Measurements from ENCODE around the gene CFAP299.

CFAP299 gene

DNA sequence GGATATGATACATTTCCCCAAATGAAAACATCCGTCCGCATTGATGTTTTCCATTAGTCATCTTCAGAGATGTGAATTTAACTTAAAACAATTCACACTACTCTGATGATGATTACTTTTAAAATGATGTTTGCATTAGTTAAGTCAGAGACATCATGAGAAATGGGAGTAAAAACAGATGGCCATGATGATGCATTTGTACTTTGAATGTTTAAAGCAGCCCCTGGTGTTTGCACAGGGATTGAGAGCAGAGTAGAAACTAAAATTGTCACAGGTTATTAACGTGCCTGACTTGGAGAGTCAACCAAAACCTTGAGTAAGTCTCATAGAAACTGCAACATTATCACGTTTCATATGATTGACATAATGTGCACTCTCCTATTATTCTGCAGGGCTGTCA lies 117.2 kb downstream of the CFAP299 start:
- FAIRE-seq: no peak

DNA sequence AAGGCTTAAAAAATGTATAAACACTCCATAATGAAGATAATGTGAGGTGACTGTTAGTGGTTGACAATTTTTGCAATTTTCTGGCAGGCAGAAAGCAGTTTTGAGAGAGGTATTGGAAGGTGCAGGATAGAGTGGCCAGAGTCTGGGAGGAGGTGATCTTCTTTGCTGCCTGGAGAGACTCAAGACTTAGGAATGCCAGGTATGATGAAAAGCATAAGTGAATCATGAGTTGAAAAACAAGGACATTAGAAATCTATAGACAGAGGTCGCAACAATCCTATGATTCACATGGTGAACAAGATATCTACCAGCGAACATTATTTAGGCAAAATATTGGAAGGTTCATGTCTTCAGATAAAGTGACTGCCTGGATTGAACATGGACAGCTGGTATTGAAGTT lies 118.5 kb downstream of the CFAP299 start:
- FAIRE-seq: no peak

DNA sequence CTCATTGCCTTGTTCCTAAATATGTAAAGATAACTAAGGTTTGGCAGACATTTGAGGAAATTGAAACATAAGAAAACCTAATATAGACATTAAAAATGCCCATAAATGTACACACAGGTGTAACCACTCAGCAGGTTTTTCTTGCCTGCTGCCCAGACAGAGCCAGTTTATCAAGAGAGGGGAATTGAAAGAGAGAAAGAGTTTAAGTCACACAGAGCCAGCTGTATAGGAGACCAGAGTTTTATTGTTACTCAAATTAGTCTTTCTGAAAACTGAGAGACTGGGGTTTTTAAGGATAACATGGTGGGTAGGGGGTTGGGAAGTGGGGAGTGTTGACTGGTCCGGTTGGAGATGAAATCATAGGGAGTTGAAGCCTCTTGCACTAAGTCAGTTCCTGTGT lies 119.0 kb downstream of the CFAP299 start:
- FAIRE-seq: no peak

DNA sequence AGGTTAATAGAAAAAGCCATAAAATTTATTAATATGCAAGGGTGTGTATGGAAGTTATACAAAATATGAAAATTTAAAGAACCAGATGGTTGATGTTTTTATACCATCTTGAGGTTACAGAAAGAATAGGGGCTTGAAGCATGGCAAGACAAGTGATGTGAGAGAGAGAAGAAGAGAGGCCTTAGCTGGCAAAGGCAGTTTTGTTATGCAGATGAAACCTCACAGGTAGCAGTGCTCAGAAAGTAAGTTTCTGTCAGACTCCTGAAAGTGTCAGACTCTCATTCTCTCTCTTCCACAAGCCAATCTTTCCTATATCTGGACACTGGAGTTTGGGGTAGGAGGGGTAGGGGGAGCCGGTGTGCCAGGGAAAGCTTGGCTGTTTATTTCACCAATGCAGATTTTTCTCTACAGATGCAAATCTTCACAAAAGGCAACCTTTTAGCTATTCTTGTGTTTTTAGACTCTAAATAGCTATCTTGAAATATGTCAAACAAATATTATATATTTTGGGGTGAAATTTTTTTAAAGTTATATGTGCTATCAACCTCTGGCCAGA lies 124.5 kb downstream of the CFAP299 start:
- no peak for FAIRE-seq

DNA sequence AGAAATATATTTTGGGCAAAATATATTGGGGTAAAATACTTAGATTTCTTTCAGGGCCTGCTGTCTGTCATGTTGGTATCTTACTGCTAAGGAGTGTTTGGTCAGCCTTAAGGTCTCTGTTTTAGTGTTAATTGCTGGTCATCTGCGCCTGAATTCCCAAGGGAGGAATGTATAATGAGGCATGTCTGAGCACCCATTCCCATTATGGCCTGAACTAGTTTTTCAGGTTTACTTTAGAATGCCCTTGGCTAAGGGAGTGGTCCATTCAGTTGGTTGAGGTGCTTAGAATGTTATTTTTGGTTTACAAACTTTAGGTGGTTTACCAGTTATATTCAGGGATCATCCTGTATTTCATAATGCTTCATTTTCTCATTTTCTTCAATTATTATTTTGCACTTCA lies 125.9 kb downstream of the CFAP299 start:
- FAIRE-seq: no peak

DNA sequence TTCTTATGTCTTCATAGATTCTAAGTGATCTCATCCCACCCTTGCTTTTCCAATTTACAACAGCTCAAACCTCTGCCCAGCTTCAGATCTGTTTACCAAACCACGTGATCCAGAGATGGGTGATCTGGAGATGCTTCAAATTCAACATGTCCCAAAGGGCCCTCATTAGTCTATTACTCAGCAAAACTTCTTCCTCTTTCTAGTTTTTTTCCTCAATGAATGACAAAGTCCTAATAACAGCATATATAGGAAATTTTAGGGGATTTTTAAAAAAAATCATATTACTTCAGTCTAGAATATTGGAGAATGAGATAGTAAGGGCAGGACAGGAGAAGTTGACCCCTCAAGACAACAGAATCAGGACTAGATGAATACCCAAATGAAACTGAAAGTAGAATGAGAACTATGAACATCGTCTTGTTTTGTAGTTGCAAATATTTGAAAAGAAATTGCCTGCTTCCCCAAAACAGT lies 127.1 kb downstream of the CFAP299 start:
- FAIRE-seq: no peak

DNA sequence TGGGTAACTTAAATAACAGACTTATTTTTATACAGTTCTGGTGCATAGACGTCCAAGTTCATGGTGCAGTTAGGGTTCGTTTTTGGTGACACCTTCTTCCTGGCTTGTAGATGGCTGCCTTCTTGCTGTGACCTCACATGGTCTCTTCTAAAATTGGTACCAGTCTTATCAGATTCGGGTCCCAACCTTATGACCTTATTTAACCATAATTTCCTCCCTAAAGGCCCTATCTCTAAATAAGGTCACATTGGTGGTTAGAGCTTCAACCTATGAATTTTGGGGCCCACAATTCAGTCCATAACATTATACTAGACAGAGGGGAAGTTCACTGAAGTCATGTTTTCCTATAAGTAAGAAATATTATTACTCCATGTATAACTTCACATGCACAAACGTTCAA lies 128.0 kb downstream of the CFAP299 start:
- FAIRE-seq: no peak

DNA sequence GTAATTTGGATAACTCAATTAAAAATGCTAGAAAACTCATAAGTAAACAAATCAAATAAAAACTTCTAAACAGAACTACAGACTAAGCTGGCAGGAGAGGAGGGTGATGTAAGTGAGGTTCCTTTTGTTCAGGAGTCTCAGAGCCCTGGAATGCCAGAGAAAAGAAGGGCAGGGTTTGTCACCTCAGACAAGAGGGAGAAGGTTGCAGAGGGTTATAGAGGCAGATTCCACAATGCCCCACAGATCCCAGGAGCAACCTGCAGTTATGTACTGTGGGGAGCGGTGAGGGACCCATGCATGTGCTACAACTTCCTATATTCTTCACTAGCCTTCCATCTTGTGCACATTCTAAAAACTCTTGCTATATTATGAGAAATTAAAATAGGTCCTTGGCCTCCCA lies 129.7 kb downstream of the CFAP299 start:
- no peak for FAIRE-seq

DNA sequence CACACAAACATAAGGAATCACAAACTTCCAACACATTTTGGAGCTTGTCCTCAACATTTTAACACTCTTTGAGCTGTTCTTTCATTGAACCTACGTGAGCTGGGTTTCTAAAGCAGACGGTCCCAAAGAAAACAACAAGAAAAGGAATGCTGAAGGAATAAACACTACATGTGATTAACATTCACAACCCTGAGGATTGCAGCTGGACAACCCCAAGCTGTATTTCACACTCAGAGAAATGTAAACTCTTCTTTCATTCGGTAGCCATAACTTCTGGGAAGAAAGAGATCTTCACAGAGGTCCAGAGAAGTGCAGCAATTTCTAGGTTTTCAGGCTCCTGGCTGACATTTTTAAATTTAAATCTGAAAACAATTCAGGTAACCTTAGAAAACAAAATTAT lies 130.2 kb downstream of the CFAP299 start:
- no peak for FAIRE-seq

DNA sequence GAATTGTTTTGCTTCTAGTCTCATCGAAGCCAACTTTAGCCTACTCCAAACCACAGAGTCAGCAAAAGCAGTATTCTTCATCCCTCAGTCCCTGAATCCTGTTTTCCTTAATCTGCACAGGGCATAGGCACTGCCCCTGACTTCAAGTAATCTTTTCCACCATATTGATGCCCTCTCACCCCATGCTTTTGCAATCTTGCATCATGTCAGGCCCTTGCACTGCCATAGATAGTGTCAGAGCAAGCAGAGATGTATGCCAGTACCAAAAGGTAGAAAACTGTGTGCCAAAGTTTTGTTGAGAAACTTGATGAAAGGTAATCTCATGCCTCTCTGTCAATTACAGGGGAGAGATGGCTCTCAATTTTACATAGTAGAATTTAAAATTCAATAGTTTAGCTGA lies 131.1 kb downstream of the CFAP299 start:
- no peak for FAIRE-seq

DNA sequence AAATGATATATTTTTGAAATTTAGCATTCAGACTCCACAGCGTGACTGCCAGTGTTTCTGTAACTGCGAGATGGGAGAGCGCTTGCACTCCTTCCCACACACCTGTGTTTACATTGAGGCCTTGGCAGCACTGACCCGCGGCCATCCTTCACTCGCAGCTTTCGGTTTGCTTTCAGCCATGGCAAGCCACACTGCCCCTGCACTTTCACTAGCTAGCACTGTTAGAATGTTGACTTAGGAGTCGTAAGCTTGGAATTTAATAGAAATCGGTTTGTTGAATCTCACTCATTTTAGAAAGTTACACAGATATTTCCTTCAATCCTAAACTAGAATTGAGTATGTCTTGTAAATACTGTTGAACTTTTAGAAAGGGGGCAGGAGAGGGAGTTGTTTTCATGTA lies 136.2 kb downstream of the CFAP299 start:
- FAIRE-seq: no peak

DNA sequence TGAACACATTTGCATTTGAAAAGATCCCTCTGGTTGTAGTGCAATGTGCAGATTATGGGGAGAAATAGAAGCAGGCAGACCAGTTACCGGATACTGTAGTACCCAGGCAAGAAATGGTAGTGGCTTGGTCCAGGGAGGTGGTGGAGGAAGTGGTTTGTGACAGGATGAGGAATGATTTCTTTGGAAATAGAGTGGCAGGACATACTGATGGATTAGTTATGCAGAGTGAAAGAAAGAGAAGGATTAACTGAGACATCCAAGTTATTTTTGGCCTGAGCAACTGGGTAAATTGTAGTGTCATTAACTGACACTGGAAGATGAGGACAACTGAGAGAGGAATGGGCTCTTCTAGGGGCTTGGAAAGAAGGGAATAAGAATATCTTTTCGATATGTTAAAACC lies 139.7 kb downstream of the CFAP299 start:
- FAIRE-seq: no peak

DNA sequence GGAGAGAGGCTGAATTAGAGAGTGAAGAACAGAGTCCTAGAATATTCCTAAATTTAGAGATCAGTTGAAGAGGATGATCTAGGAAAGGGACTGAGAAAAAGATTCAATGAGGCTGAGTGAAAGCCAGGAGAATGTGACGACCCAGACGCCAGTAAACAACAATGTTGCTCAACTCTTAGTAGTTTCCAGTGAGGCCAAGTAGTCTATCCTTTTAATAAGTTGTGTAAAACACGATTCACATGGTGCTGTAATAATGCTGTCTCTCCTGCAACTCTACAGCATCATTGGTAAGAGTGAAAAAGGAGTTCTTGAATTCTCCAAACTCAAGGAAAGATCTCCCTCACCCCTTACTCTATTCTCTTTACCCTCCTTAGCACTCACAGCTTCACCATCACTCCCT lies 140.3 kb downstream of the CFAP299 start:
- FAIRE-seq: no peak

DNA sequence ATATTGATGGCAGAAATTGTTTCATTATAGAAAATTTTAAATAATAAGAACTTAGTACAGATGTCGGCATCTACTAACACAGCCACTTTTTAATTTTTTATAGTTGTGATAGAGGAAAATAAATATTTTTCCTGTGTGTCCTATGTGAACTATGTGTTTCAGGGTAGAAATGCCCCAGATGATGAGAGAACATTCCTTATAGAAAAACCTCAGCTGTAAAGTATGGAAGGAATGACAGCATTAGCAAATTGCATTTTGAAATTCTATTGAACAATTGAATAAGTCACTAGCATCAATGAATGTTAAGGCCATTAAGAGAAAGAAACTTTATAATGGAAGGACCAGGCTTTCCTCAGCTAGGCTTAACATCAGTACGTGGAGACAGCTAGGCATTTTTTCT lies 149.2 kb downstream of the CFAP299 start:
- no peak for FAIRE-seq

DNA sequence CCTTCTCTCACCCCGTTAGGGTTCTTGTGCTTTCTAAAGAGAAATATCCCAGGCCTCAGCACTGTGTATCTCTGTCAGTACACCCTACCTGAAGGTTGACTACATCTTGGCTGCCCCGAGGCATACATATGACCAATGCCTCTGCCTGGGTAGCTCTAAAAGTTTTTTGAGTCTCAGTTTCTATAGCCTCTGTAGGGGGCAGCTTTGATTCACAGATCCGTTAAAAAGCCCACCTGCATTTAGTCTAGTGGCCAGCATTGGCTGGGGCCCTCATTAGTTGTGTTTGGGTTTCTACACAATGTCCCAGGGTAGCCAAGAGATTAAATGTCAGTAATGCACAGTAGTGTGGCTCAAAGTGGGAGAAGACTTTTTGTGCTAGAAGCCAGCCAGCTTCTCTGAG lies 151.1 kb downstream of the CFAP299 start:
- no peak for FAIRE-seq

DNA sequence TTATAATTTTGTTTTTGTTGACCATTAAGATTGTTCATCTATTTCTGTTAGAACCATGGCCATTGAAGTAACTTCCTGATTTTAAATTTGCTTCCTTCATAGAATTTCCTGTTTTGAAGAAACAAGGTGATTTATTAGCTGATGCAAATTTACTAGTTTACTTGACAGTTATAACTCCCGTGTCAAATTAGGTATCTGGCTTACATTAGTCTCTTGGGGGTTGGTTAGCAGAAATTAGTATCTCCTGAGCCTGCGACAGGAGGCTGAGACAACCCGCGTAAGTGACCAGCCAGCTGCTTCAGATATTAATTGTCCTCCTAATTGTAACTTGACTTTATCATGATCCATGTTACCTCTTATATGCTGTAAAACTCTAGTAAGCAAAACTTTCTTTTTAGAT lies 154.3 kb downstream of the CFAP299 start:
- no peak for FAIRE-seq

DNA sequence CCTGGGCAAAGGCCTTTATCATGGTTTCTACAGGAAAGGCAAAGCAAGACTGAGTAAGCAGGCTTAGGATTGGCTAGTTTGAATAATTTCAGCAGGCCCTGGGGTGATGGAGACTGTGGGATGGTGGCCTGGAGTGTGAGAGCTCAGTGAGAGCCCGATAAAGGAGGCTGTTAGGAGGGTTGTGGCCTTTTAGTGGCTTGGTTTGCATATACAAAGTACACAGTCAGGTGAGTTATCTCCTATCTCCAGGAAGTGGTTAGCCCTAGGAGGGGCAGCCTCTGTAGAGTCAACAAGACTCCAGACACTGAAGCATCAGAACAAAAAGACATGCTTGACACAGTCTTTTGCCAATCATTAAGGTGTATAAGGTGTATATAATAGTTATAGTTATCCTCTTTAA lies 157.2 kb downstream of the CFAP299 start:
- FAIRE-seq: no peak

DNA sequence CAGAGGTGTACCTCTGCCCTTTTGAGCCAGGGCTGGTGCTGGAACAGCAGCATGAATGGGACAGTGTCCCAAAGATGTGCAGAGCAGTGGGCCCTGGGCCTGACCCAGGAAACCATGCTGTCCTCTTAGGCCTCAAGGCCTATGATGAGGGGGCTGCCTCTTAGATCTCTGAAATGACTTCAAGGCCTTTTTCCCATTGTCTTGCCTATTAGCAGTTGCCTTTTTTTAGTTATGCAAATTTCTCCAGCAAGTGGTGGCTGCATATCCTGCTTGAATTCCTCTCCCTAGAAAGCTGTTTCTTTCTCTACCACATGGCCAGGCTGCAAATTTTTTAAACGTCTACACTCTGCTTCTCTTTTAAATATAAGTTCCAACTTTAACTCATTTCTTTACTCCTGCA lies 160.3 kb downstream of the CFAP299 start:
- FAIRE-seq: no peak

DNA sequence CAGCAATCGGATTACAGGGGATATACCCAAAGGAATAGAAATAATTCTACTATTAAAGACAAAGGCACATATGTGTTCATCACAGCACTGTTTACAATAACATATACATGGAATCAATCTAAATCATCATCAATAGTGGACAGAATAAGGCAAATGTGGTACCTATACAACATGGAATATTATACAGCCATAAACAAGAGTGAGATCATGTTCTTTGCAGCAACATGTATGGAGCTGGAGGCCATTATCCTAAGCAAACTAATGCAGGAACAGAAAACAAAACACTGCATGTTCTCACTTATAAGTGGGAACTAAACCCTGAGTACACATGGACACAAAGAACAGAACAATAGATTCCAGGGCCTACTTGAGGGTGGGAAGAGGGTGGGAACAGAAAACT lies 163.2 kb downstream of the CFAP299 start:
- FAIRE-seq: no peak

DNA sequence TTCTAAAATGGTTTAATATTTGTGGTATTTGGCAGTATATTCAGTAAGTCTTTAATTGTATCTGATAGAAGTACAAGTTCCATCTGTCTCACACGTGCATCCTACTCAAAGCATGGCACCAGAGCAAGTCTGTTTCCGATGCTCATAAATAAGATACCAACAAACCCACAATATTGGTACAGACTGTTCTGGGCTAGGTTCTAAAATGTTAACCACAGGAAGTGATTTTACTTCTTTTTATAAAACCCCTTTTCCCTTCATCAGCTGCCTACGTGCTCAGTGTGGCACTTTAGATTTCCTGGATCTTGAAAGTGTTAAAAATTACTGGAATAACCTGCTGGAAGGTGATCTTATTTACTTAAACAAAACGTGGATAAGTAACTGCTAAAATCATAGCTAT lies 165.1 kb downstream of the CFAP299 start:
- no peak for FAIRE-seq

DNA sequence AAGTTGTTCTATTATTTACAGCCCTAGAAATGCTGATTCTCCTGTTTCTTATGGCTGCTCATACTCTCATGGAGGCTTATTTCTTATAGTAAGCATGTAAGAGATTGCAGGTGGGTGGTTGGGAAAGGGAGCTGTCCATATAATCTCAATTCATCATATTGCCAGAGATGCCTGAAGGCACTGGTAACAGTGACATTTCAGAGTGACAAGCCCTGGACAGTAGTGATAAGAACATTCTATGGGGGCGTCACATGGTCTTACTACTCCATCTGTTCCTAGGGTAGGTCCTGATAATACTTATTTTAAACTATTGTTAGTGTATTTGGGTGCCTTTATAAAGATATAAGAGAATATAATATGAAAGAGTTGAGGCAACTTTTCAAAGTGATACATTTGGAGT lies 171.5 kb downstream of the CFAP299 start:
- no peak for FAIRE-seq

DNA sequence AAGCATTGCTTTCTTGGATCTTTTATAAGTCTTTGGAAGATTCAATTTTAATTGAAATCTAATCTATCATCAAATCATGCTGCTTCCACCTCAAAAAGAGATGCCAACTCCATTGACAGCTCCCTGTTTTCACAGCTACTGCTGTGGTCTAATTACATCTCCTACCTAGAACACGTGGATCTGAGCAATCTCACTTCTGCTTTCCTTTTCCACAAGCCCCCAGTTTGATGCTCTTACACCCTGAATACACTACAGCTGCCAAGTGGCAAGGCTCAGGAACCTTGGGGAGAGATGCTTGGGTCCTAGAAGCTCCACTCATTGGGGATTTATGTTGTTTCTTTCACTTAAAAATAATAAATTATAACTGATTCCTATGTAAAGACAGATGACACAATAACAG lies 172.0 kb downstream of the CFAP299 start:
- no peak for FAIRE-seq

DNA sequence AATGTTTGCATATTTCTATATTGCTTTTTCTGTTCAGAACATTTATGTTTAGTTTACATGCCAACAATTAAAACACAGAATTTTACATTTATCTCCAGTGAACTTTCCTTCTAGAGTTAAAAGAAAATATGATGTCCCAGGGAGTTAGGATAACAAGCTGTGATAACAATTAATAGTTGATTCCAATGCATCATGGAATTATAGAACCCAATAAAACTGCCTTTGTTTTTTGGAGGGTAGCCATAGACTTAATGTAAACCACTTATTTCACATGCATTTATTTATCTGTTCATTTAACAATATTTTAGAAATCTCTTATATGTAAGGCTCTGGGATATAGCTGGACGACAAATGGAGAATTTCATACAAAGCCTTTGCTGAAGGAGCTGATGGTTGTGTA lies 180.0 kb downstream of the CFAP299 start:
- no peak for FAIRE-seq

DNA sequence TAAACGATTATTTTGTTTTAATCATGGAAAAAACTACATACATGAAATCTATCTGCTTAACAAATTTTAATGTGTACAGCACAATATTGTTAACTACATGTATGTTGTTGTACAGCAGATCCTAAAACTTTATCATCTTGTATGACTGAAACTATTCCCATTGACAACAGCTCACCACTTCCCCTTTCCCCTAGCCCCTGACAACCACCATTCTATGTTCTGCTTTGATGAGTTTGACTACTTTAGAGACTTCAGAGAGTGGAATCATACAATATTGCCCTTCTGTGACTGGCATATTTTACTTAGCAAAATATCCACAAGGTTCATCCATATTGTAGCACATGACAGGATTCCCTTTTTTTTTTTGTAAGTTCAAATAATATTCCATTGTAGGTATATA lies 185.9 kb downstream of the CFAP299 start:
- FAIRE-seq: no peak

DNA sequence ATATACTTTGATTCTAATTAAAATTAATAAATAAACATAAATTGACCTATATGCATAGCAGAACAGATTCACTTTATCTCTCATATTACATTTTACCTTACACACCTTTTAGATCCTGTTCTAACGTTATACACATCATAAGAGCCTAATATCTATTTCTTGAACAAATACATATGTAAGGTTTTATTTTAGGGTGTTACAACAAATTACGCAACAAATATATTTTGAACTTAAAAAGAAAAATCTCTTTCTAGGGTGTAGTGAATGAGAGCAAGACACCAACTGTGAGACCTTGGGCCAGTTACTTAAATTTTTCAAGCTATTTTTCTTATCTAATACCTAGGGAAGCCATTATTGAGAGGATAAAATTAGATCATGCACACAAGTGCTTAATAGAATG lies 191.2 kb downstream of the CFAP299 start:
- no peak for FAIRE-seq

DNA sequence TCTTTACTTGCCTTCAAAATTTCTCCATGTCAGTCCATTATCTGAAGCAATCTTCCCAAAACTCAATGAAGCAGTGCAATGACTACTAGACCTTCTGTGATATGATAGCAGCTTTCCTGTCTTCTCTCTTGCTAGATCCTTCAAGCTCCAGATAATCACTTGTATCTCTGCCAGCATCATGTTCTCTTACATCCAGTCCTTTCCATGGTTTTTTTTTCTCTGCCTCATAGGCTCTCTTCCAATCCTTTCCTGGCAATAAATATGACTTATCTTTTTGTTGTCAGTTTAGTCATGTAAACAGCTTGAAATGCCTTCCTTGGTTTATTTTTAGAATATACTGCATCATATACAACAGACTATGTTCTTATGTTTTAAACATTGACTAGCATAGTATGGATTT lies 193.5 kb downstream of the CFAP299 start:
- FAIRE-seq: no peak
